Gastroesophageal sphincter (tissue), 3 donors: ENCODE data around the gene DSCAML1.

ENCODE experiments used
- EP300 ChIP-seq: sonication (generic); formaldehyde crosslinking; IDR thresholded peaks from one replicate; pipeline ENCODE4 v1.6.1; 2017; ENCODE audit warnings: antibody characterized with exemption, mild to moderate bottlenecking
- POLR2A ChIP-seq, 2 donors: fragments of 450-650 bp; IDR thresholded peaks; one replicate each; pipeline ENCODE4 v1.6.1; 2017; ENCODE audit warnings: antibody characterized with exemption in 2 of 2, mild to moderate bottlenecking in 2 of 2, moderate library complexity in 1 of 2
- POLR2AphosphoS5 ChIP-seq: sonication (generic); formaldehyde crosslinking; IDR thresholded peaks from one replicate; pipeline ENCODE4 v1.6.1; 2017; ENCODE audit warnings: antibody characterized with exemption
- TF ChIP-seq, protein P1 (sequence below), 4 experiments: fragments of 200-600 bp in 2 of 4; fragments of 450-650 bp in 2 of 4; sonication (generic) in 1 of 4; IDR thresholded peaks; one replicate each; pipeline ENCODE4 v1.5.1; 2017 to 2019; ENCODE audit warnings: antibody characterized with exemption in 4 of 4, mild to moderate bottlenecking in 2 of 4, moderate library complexity in 2 of 4

DNA sequence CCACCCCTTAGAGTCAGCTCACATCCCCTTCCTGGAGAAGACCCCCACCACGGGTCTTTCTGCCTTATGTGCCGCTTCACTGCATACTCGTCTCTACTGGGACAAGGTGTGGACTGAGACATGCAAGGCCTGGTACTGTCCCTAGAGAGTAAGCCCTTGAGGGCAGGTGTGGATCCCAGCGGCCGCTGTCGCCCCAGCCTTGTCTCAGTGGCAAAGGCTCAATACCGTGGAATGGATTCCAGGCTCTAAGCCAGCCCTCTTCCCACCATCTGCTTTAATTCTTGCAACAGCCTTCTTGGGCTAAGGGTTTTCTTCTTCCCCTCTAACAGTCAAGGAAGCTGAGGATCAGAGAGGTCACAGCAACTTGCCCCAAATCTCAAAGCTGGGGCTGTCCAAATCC lies 249.1 kb downstream of the DSCAML1 start:
- TF ChIP-seq, protein P1, sequence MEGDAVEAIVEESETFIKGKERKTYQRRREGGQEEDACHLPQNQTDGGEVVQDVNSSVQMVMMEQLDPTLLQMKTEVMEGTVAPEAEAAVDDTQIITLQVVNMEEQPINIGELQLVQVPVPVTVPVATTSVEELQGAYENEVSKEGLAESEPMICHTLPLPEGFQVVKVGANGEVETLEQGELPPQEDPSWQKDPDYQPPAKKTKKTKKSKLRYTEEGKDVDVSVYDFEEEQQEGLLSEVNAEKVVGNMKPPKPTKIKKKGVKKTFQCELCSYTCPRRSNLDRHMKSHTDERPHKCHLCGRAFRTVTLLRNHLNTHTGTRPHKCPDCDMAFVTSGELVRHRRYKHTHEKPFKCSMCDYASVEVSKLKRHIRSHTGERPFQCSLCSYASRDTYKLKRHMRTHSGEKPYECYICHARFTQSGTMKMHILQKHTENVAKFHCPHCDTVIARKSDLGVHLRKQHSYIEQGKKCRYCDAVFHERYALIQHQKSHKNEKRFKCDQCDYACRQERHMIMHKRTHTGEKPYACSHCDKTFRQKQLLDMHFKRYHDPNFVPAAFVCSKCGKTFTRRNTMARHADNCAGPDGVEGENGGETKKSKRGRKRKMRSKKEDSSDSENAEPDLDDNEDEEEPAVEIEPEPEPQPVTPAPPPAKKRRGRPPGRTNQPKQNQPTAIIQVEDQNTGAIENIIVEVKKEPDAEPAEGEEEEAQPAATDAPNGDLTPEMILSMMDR (IDR thresholded peaks at IDR 0.05), result no peak
- no peak for TF ChIP-seq POLR2A (IDR thresholded peaks at IDR 0.05)
- no peak for TF ChIP-seq EP300
- TF ChIP-seq POLR2AphosphoS5, result no peak
